M059J (cell line): ENCODE measurements around the gene COL19A1. TPM values are rescaled to one million over a fixed set of nuclear protein-coding genes. Genes with fewer than 3 reads are reported as not detected.
"Not testable (repeated sequence)": the region's sequence is repeated elsewhere in the genome, so short reads cannot be mapped to it uniquely, and the experiment has no call there.

ENCODE experiments used
- DNase-seq: peaks from one replicate; pipeline ENCODE4 v3.0.0-alpha.2; 2012; ENCODE audit warnings: low read depth
- total RNA-seq: library from RNA; depleted of rRNA; stranded (reverse); fragments of >200 nt; shearing (Covaris generic); gene quantifications from 2 replicates; pipeline ENCODE4 v1.2.3, GENCODE V29; 2014

The COL19A1 gene
- total RNA-seq, 1 experiment from 2014 or later, result not detected

DNA sequence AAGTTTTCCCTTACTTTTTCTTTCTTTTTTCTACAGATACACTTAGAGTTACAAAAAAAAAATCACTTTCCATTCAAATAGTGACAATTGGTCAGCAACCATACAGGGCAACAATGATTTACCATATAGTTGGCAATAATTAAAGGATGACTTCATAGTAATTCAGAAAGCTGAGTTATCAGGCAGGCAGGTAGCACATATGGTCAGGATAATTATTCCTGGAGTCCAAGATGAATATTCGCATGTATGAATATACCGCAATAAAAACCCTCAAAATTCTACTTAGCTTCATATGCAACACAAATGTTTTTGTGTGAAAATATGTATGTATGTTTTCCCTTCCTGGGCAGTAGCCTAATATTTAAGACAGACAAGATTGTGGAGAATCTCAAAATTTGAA lies 34.5 kb downstream of the COL19A1 start:
- DNase-seq, result no peak

- DNase-seq, result no peak
Measured at GRCh38 chr6:69901361-69901760, 35.0 kb downstream of the COL19A1 start.

DNA sequence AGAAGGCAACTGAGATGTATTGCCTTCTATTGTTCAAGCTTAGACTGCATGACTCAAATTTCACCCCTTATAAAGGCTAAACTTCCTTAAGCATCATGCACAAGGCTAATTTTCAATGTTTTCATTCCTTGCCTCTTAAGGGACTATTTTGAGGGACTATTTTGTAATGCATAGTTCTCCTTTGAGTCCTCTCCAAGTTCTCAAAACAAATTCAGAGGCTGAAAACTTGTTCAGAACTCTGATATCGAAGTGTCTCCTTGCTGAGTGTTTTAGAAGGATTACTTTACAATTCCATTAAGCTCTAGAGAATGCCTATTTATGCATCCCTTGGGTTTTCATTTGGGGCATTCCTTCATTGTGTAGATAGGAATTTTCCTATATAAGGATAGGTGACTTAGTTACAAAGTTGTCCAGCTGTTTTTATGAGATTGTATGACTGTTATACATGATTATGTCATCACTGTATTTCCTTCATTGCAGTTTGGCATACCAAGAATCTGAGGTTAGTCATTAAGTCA lies 41.7 kb downstream of the COL19A1 start:
- no peak for DNase-seq

GRCh38 chr6:69913361-69913760 lies 47.0 kb downstream of the COL19A1 start:
- DNase-seq, result no peak

DNA sequence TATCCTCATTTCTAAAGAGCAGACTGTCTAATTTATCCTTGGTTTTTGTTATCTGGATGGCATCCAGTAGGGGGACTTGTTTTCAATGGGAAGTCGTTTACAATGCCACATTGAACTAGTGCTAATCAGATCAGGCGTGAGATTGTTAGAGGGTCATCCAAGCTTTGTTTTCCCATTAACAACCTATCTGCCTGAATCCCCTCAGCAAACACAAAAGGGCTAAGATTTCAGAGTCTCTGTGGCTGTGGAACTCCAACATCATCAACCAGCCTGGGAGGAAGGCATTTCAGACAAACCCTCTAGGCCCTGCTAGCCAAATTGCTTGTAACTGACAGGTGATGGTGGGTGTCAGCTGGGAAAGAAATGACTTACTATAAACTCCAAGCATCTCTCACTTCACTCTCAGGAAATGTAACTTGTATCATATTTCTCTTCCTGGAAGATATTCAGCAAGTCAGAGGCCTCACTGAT lies 47.7 kb downstream of the COL19A1 start:
- no peak for DNase-seq

GRCh38 chr6:69915346-69915745 lies 49.0 kb downstream of the COL19A1 start:
- no peak for DNase-seq

- peak; percentile 91 for DNase-seq
Measured at GRCh38 chr6:69917834-69918233, 51.5 kb downstream of the COL19A1 start.

DNA sequence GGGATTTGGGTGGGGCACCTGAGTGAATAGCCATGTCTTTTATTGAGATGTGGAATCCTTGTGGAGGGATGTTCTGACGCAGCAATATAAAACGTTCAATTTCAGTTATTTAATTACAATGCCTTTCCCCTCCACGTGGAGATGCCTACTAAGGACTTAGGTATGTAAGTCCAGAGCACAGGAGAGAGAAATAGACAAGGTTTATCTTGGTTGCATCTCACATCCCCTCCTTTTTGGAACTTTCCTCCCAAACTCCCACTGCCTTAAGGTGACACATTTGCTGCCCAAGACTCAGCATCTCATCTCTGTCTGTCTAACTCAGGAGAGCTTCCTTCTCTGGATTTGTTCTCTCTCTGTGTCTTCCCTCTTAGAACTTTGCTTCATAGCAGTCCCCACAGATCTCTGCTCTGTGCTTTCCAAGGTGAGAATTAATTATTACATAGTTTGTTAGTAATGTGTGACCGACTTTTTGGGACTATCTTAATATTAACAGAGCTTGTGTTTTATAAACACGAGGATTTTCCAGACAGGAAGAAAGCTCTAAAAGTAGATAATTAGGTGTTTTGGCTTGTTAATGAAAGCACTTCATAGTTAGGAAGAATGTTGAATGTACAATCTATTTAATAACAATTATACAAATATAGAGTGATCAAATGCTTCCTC lies 52.6 kb downstream of the COL19A1 start:
- DNase-seq, result peak; percentile 68

- not testable (repeated sequence) for DNase-seq
Measured at GRCh38 chr6:69921066-69921465, 54.7 kb downstream of the COL19A1 start.

GRCh38 chr6:69921611-69922010 lies 55.3 kb downstream of the COL19A1 start:
- DNase-seq, result not testable (repeated sequence)

GRCh38 chr6:69926745-69927144 lies 60.4 kb downstream of the COL19A1 start:
- DNase-seq, result no peak

DNA sequence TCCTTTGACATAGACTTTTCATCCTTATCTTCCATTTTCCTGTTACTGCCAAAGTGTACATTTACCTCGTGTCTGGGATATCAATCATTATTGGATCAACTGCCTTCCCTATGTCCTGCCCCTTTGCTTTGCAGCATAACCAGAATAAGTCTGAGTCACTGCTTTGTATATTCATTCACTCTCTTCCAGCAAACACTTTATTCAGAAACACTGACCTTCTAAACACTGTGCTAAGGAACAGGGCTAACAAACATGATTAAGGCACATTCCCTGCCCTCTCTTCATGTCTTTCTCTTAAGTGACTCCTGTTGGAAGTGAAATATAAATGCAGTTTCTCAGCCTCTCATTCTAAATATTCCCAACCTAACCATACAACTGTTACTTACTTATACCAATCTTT lies 66.9 kb downstream of the COL19A1 start:
- DNase-seq, result peak; percentile 32

GRCh38 chr6:69935079-69935478 lies 68.7 kb downstream of the COL19A1 start:
- no peak for DNase-seq

DNA sequence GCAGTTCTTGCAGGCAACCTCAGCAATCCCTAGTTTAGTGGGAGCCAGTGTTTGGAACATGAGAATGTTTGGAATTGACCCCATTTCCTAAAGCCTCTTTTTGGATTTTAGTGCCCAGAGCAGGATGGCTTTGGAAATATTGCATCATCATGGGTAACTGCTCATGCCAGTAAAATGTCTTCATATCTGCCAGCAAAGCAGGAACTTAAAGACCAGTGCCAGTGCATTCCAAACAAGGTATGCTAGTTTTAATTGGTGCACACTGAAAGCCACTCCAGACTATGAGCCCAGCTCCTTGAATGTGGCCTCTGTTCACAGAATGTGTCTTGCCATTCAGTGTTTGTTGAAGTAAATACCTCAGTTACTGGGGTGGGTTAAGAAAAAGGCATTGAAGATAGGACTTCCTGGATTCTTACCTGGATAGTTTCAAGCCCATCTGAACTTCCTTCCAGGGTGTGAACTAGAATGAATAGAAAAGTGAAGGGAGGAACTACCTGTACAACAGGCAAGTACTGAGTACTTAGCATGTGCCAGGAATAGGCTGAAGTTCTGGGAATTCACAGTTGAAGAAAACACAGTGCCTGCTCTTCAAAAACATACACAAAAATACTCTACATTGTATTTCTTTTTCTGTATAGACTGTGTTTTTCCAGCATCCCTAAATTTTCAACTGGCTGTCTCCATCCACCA lies 70.5 kb downstream of the COL19A1 start:
- DNase-seq, result peak; percentile 47

DNA sequence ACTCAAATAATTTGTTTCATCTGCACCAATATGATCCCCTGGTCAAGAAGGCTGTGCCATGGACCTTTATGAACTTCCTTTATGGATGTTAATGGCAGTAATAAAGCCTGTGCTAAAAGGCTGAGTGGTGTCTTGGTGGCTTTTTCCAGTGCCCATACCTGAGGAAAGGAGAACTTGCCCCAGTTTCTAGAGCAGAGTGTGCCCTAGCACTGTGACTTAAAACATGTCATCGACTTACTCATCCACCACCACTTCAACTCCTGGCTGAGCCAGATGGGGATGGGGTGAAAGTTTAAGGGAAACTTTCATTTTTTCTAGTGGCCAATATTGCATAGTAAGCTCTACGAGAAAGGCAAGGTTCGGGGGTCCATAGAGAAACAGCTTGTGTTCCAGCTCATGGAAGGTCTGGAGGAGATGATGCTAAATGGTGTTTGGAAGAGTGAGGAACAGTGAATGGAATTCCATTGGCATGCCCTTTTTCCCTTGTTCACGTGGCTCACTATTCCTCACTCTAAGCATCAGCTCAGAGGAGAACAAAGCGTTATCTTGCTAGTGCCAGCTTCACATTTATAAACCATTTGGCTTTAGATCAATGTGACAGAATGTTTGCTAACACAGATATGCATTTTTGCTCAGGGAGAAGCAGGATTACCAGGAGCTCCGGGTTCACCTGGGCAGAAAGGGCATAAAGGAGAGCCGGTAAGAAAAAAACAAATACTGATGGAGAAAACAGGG lies 71.2 kb downstream of the COL19A1 start:
- no peak for DNase-seq

- DNase-seq, result no peak
Measured at GRCh38 chr6:69942485-69942884, 76.1 kb downstream of the COL19A1 start.

GRCh38 chr6:69945192-69945591 lies 78.8 kb downstream of the COL19A1 start:
- DNase-seq, result no peak

- no peak for DNase-seq
Measured at GRCh38 chr6:69948479-69949114, 82.2 kb downstream of the COL19A1 start.

DNA sequence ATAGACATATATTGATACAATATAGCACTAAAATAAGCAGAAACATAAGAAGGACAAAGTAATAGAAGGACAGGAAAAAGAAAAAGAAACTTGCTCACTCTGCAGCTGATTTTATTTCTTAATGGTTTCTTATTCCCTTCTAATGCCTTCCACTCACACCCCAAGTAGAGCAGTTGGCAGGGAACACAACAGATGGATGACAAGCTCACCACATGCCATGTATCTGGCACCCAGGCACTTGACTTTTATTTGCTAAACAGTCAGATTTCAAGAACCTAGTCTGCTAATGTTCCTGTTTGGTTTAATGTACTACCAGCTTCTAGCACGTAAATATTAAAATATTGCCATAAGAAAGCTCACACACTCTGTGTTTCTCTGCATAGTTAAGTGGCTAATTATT lies 87.1 kb downstream of the COL19A1 start:
- DNase-seq, result no peak

DNA sequence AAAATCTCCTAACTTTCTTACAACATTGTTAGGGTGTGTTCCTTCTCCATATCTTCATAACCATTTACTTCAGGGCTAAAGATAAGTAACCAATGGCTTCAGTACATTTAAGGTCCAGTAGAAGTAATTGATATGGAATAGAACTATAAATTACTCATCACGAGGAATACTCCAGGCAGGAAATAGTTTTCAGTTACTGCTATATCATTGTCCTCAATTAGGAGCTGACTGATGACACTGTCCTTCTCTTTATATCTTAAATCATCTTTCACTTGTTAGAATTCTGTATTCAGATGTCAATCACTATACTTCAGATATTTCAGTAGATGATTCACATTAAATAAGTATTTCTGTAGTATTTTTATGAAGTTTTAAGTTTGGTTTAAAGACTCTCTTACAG lies 88.4 kb downstream of the COL19A1 start:
- DNase-seq, result no peak

DNA sequence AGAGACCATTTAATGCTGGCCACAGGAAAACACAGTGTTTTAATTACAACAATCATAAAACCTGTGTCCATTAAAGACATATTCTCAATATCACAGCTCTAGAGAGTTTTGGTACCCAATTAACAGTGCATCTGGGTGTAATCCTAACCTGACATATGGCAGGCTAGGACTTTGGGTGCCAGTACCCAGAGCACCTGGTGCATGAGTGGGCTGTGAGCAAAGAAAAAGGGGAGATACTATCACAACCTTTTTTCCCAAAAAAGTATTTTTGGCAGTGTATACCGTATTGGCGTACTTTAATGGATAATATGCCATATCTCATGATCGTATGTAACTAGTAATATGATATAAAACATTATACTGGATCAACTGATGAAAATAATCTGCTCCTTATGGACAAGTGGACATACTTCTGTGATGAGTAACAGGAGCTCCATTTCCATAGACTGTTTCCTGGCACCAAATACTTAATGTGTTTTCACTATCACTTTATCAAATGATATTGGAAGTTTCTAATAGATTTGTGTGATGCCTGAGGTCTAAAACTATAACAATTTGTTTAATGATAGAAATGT lies 91.7 kb downstream of the COL19A1 start:
- DNase-seq, result no peak

DNA sequence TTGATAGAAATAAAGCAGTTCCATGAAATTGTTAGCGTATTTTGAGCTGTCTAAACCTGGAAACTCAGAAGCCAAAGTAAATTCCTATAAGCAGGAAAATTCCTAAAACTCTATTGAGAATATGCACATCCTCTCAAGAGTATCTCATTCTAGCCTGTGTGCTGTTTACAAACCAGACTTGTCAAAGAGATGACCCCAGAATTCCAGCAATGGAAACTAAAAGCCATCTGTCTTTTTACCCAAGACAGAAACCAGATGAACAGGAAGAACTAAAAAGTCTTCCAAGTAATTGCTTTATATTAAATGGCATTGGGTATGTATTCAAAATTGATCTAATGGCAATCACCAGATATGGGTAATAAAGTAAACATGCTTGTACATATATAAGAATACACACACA lies 92.6 kb downstream of the COL19A1 start:
- DNase-seq, result no peak
